GM20000 (cell line): ENCODE measurements around the gene FMN1.

ENCODE experiments used
- DNase-seq: peaks from one replicate; pipeline ENCODE4 v3.0.0; 2012; ENCODE audit warnings: low spot score
- TF ChIP-seq, protein P1 (sequence below): IDR thresholded peaks from 2 replicates; pipeline ENCODE4 v1.5.1; 2012; ENCODE audit warnings: mild to moderate bottlenecking, control low read depth; ENCODE audit errors: extremely low read depth, missing control alignments

FMN1 gene

DNA sequence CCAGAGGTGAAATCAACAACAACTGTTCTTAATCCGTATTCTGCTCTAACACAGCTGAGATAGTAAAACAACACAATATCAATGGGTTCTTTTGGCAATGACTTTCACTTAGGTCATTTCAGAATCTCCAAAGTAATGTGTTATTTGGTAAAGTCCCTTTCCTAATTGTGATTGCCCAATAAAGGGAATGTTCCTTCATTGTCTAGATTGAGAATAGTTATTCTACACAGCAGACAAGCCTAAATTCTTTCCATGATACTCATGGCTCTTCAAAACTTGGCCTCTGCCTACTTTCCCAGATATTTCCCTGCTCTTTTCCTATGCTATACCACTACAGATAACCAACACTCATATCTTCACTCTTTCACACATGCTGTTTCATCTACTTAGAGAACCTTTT lies 219.8 kb downstream of the FMN1 start:
- TF ChIP-seq, protein P1, sequence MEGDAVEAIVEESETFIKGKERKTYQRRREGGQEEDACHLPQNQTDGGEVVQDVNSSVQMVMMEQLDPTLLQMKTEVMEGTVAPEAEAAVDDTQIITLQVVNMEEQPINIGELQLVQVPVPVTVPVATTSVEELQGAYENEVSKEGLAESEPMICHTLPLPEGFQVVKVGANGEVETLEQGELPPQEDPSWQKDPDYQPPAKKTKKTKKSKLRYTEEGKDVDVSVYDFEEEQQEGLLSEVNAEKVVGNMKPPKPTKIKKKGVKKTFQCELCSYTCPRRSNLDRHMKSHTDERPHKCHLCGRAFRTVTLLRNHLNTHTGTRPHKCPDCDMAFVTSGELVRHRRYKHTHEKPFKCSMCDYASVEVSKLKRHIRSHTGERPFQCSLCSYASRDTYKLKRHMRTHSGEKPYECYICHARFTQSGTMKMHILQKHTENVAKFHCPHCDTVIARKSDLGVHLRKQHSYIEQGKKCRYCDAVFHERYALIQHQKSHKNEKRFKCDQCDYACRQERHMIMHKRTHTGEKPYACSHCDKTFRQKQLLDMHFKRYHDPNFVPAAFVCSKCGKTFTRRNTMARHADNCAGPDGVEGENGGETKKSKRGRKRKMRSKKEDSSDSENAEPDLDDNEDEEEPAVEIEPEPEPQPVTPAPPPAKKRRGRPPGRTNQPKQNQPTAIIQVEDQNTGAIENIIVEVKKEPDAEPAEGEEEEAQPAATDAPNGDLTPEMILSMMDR: no peak
- DNase-seq: no peak

DNA sequence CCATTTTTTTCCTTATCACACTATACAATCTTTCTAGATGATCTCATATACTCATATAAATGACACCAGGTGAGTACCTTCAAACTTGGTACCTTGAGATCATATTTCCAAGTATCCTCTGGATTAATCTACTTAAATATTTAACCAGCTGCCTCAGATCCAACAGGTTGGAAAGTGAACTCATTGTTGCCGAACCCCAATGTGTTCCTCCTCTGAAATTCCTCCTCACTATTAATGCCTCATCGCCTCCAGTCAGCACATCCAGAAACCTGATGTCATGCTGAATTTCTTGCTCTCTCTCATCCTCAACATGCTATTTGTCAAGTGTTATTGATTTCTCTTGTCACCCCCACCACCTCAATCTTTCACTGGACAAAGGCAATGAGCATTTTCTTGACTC lies 221.8 kb downstream of the FMN1 start:
- TF ChIP-seq, protein P1: no peak
- DNase-seq: no peak

- TF ChIP-seq, protein P1: no peak
- DNase-seq: no peak
These were observed 223.7 kb downstream of the FMN1 start for GRCh38 chr15:32970847-32971246.

DNA sequence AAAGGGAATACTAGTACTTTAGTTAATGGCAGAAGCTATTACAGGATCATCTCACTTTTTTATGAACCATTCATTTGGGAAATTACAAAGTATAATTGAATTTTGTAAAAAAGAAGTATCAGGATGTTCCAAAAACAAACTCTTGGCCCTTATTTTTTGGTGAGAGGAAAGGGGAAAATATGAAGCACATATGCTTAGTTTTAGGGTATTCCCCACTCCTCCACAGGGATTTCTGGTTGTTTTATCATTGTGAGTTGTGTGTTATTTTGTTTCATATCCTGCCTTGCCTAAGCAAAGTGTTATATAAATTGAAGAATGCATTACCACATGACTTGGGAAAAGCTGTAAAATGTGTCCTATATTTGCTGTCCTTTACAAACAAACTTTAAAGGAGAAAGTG lies 227.0 kb downstream of the FMN1 start:
- TF ChIP-seq, protein P1: no peak
- no peak for DNase-seq

DNA sequence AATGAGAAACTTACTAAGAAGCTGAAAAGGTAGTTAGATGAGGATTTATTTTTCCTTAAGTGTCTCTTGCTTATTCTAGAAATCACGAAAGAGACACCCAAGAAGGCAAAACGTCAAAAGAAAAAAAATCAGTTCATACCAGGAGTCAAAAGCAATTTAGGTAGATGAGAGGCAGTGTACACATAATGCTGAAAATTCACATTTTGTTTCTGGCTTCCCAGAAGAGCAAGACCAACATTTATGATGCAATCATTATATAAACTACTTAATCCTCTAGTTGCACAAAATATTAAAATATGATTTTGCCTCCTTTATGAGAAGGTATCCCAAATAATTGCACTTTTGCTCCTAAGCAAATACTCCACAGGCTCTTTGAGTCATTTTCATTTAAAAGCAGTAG lies 228.0 kb downstream of the FMN1 start:
- TF ChIP-seq, protein P1: no peak
- no peak for DNase-seq

GRCh38 chr15:32965897-32966296 lies 228.6 kb downstream of the FMN1 start:
- TF ChIP-seq, protein P1: no peak
- DNase-seq: no peak

GRCh38 chr15:32959077-32959476 lies 235.4 kb downstream of the FMN1 start:
- no peak for DNase-seq
- TF ChIP-seq, protein P1: no peak
